Mucosa of rectum (tissue), 2 donors: ENCODE measurements around the gene PTPRO.

Experiments used
- H3K27ac ChIP-seq, 2 donors: one replicate each; pipeline ENCODE4 v1.7.0; 2013; ENCODE audit warnings: inconsistent platforms in 2 of 2, low read depth in 2 of 2, low read length in 2 of 2
- H3K27me3 ChIP-seq, 2 donors: one replicate each; pipeline ENCODE4 v1.7.0; 2013; ENCODE audit warnings: low read length in 2 of 2; ENCODE audit not compliant: control insufficient read depth in 2 of 2, insufficient read depth in 2 of 2
- H3K36me3 ChIP-seq, 2 donors: one replicate each; pipeline ENCODE4 v1.7.0; 2013; ENCODE audit warnings: low read length in 2 of 2; ENCODE audit not compliant: control insufficient read depth in 2 of 2, insufficient read depth in 2 of 2
- H3K4me1 ChIP-seq, 2 donors: one replicate each; pipeline ENCODE4 v1.7.0; 2013; ENCODE audit warnings: low read length in 2 of 2, mild to moderate bottlenecking in 1 of 2; ENCODE audit not compliant: control insufficient read depth in 2 of 2, insufficient read depth in 2 of 2
- H3K4me3 ChIP-seq, 2 donors: one replicate each; pipeline ENCODE4 v1.7.0; 2013; ENCODE audit warnings: low read length in 2 of 2
- H3K9ac ChIP-seq, 2 donors: one replicate each; pipeline ENCODE4 v1.7.0; 2013; ENCODE audit warnings: low read length in 2 of 2, low read depth in 1 of 2, mild to moderate bottlenecking in 1 of 2
- H3K9me3 ChIP-seq, 2 donors: one replicate each; pipeline ENCODE4 v1.7.0; 2013; ENCODE audit warnings: low read length in 2 of 2; ENCODE audit not compliant: control insufficient read depth in 2 of 2
- donor health status: healthy.
- donor health status: Normal muscosa, but diverticular disease.

Gene PTPRO

DNA sequence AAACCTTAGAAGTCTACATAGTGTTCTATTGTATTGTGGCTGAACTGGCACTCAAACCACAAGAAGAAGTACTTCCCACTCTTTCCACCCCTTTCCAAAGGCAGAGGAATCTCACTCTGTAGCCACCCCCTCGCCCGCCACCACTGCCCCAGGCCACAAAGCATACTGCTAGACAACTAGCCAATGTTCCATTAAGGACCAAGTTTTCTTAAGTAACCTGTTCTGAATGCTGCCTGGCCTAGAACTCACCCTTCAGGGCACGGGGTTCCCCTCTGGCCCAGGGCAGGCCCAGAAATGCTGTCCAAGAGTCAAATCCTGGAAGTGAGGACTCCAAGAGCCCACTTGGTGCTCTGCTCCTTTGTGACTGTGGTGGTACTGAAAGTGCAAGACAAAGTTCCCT is 15.7 kb upstream of the PTPRO start:
- Histone ChIP-seq H3K4me3 (no peak overlapping the region), H3K4me1 (no peaks in the 10 kb centered on the region), H3K9ac (no peak overlapping the region)

DNA sequence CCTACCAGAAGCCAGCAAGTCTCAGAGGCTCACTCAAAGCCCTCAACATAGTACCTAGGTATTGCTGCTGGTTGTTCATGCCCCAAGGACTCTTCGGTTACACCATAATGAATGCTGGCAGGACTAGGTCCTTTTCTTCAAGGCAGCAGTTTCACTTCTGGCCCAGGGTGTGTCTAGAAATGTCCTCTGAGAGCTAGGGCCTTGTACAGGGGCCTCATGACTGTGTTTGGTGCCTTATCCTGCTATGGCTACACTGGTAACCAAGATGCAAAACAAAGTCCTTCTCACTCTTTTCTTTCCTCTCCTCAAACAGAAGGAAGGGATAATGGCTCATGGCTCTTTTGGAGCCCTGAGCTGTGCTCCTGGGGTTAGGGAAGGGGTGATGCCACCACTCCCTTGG is 15.2 kb upstream of the PTPRO start:
- Histone ChIP-seq H3K27ac (no peak overlapping the region), H3K4me3 (no peak overlapping the region), H3K27me3 (no peaks in the 10 kb centered on the region), H3K9me3 (no peaks in the 10 kb centered on the region), H3K36me3 (no peaks in the 10 kb centered on the region), H3K4me1 (no peaks in the 10 kb centered on the region), H3K9ac (no peak overlapping the region)

More for the DNA sequence above, 15.7 kb upstream of the PTPRO start:
- H3K27ac ChIP-seq, result no peak overlapping the region
- H3K36me3 ChIP-seq, result no peaks in the 10 kb centered on the region
- H3K9me3 ChIP-seq, result no peaks in the 10 kb centered on the region
- H3K27me3 ChIP-seq, result no peaks in the 10 kb centered on the region

DNA sequence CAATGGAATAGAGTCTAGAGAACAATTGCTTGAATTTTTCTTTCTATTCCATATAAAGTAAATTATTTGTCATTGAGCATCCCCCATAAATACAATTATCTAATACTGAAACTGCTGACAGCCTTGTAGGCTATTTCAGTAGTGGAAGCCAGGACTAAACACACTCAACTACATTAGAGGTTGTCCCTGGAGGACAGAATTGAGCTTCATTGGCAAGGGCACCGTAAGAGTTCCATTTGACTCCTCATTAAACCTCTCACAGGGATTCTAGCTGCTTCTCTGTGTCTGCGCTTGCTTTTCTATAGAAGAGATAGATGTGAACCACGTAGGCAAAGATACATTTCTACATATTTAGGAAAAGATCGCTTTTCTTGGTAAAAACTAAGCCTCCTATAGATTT is 3.5 kb upstream of the PTPRO start:
- Histone ChIP-seq H3K27ac (no peak overlapping the region), H3K4me1 (no peaks in the 10 kb centered on the region), H3K4me3 (no peak overlapping the region), H3K36me3 (no peaks in the 10 kb centered on the region), H3K9me3 (no peaks in the 10 kb centered on the region), H3K9ac (no peak overlapping the region), H3K27me3 (peaks cover 3 to 13% of the 10 kb centered on the region in 2 donors)

DNA sequence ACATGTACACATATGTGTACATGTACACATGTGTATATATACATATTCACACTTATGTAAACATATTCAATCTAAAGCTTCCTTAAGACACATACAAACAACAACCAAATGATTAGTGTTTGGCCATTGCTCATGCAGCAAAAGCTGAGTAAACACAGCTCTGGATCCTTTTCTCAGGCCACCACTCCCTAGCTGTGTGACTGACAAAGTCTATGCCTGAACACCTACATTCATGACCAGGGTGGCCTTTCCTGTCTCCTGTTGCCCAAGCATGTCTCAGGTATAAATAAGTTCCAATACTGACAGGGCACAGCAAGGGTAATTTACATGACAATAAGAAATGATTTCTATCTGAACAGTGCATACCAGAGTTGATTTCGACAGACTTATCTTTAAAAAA is 1.4 kb upstream of the PTPRO start:
- H3K27ac ChIP-seq, result no peak overlapping the region
- H3K9ac ChIP-seq, result no peak overlapping the region
- H3K36me3 ChIP-seq, result no peaks in the 10 kb centered on the region
- H3K27me3 ChIP-seq, result peaks cover 3 to 13% of the 10 kb centered on the region in 2 donors
- no peak overlapping the region for H3K4me3 ChIP-seq
- H3K9me3 ChIP-seq, result no peaks in the 10 kb centered on the region
- H3K4me1 ChIP-seq, result no peaks in the 10 kb centered on the region

DNA sequence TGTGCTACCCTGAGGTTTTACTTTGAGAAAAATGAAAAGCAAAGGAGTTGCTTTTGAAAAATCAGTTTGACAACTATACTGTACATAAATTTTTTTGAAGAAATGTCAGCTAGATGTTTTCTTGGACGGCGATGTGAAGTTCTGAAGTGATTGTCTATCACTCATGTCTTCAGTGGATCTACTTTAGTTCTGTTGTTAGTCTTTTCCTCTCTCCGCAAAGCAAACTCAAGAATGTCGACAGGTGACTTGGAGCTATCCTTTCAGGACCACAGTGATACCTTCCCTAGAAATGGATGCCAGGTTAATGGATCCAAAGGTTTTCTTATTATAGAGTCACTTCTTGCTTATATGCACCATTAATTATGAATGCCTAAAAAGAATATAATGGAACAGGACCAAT is 1.2 kb downstream of the PTPRO start:
- Histone ChIP-seq H3K27ac (no peak overlapping the region), H3K9ac (no peak overlapping the region), H3K4me1 (no peaks in the 10 kb centered on the region), H3K4me3 (no peak overlapping the region), H3K9me3 (no peaks in the 10 kb centered on the region), H3K27me3 (peaks cover 3 to 11% of the 10 kb centered on the region in 2 donors), H3K36me3 (no peaks in the 10 kb centered on the region)

DNA sequence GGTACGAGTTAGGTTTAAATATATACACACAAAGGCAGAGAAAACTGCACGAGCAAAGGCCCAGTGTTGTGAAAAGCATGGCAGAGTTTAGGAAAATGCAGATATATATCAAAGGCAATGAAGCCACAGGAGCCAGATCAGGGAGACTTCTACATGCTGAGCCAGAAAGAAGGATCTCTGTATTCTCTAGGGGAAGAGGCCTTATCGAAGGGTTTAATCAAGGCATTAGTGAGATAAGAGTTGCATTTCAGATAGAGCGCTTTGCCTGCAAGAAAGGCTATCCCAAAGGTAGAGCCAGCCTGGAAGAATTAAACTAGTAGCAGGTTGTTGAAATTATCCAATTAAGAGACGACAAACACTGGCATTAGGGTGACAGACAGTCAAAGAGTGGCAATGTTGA is 7.6 kb downstream of the PTPRO start:
- H3K4me3 ChIP-seq, result no peak overlapping the region
- H3K27ac ChIP-seq, result no peak overlapping the region
- no peaks in the 10 kb centered on the region for H3K27me3 ChIP-seq
- no peaks in the 10 kb centered on the region for H3K4me1 ChIP-seq
- H3K9ac ChIP-seq, result no peak overlapping the region
- no peaks in the 10 kb centered on the region for H3K9me3 ChIP-seq
- H3K36me3 ChIP-seq, result no peaks in the 10 kb centered on the region

DNA sequence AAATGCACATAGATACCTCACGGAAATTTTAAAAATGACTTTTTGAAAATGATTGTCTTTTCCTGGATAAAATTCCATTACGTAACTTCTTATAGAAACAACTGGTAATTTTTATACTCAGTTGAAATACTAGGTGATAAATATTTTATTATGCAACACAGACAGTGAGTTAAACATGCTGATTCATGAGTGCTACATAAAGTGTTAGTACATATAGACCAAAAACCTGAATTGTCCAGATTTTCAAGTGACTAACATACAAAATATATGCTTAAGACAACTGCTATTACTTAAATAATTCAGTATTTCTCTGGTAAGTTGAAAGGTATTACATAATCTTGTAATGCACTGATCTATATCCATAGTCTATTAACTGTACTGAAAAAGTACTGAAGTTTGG is 11.9 kb downstream of the PTPRO start:
- H3K9ac ChIP-seq, result no peak overlapping the region
- H3K36me3 ChIP-seq, result no peaks in the 10 kb centered on the region
- no peaks in the 10 kb centered on the region for H3K4me1 ChIP-seq

DNA sequence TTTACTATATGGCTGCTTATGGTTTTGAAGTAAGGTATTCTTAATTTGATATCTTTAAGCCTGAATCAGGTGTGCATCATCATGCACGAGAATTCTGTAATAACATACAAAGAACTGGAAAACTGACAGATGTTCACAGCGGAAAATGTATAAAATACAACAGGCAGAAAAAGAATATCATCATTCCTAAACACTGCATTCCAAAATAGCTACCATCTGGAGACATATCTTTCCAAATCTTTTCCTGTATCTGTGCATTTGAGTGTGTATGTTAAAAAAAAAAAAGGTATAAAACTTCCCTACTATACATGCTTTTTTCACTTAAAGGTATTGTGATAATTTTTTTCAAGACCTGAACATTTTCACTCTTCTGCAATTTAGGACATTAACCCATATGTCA is 13.7 kb downstream of the PTPRO start:
- H3K9me3 ChIP-seq, result no peaks in the 10 kb centered on the region
- H3K27me3 ChIP-seq, result no peaks in the 10 kb centered on the region
- no peak overlapping the region for H3K4me3 ChIP-seq
- no peaks in the 10 kb centered on the region for H3K4me1 ChIP-seq
- no peak overlapping the region for H3K9ac ChIP-seq
- no peaks in the 10 kb centered on the region for H3K36me3 ChIP-seq
- no peak overlapping the region for H3K27ac ChIP-seq

More for the DNA sequence above, 11.9 kb downstream of the PTPRO start:
- Histone ChIP-seq H3K9me3 (no peaks in the 10 kb centered on the region), H3K4me3 (no peak overlapping the region), H3K27ac (no peak overlapping the region), H3K27me3 (no peaks in the 10 kb centered on the region)

DNA sequence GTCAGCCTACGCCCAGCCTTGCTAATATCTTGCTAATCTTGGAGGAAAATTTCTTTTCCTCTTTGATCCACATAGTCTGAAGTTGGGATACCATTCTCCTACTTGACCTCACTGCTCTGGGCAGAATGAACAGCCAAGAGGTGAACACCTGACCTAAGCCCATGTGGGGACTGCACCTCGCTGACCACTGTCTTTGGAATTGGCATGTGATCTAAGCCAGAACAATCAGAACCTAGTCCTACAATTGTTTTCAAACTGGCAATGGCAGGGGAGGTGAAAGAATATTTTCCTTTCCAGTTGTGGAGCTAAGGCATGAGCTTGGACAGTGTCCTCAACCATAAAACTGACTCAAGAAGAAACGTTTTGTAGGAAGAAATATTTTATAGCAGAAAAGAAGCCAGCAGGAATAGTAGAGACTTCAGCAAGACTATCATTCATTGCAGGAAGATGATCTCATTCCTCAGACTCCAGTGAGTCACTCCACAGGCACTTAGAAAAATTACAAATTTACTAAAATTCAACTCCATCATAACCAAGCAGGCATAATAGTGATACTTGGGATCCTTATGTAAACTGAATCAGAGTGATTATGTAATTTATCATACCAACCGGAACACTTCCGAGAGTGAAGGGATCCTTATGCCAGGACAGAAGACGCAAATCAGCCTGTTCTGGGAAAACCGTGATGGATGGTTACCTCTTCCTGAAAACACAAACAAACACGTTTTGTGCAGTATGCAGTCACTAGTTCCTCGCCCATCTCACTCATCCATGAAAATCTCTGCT is 14.7 kb downstream of the PTPRO start:
- no peak overlapping the region for H3K4me3 ChIP-seq
- H3K36me3 ChIP-seq, result no peaks in the 10 kb centered on the region
- H3K9ac ChIP-seq, result no peak overlapping the region
- no peaks in the 10 kb centered on the region for H3K9me3 ChIP-seq
- no peaks in the 10 kb centered on the region for H3K27me3 ChIP-seq
- H3K4me1 ChIP-seq, result no peaks in the 10 kb centered on the region
- H3K27ac ChIP-seq, result no peak overlapping the region

DNA sequence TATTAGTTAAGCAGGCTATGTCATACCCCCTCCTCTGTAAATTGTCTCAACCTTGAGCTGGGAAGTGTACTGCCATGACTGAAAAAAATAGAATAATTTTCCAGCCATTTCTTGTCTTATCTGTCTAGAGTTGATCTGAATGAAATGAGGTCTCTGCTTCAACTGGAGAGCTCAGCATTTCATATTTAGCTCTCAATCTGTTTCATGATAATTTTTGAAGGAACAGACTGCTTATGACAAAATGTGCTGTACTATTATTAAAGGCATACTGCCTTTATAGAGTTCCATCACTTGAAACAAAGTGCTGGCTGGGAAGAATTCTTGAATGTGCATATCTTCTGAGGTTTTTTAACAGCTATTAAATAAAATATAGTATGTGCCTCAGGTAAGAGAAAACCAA is 19.1 kb downstream of the PTPRO start:
- Histone ChIP-seq H3K27ac (no peak overlapping the region), H3K9ac (no peak overlapping the region), H3K27me3 (no peaks in the 10 kb centered on the region), H3K4me3 (no peak overlapping the region), H3K9me3 (no peaks in the 10 kb centered on the region), H3K36me3 (no peaks in the 10 kb centered on the region), H3K4me1 (no peaks in the 10 kb centered on the region)
